ENCODE measurements around the gene CKMT1A. TPM values are rescaled to one million over a fixed set of nuclear protein-coding genes. Genes with fewer than 3 reads are reported as not detected.
A peak's percentile ranks its signal among the peaks of the same experiment; 100 is the strongest.
"Not testable (repeated sequence)": the region's sequence is repeated elsewhere in the genome, so short reads cannot be mapped to it uniquely, and the experiment has no call there.

CKMT1A gene
- total RNA-seq, result not detected in 2 replicates

DNA sequence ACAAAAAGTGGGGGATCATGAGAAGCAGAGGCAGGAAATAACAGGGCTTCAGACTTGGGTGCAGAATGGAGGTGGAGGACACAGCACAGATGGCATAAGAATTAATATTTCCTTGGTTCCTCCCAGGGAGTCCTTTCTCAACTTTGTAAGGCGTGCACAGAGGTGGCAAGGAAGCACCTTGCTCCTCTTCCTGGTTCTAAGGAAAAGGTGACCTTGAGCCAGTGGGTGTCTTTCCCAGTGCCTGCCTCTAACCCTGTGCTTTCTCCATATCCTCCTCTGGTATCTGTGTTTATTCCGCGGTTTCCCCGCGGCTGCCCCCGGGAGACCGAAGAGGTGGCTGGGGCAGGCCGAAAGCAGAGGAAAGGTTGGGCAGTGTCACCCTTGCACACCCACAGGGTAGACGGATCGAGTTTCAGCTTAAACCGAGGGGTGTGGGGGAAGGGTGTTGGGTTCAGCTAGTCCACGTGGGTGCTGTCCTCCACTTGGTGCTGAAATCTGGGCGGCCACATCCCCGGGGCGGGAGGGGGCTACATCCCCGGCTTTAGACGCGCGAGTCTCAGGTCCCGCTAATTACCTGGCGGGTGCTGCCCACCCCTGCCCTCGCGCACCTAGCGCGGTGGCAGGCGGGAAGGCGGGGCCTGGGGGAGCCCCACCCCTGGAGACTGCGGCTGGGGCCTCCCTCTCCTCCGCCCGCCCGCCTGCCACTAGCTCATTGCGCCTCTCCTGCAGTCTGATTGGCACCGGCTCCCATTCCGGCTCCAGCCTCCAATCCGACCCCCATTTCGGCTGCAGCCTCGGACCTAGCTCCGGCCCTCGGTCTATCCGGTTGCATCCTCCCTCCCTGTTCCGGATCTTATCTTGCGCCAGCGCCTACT, at the start of gene CKMT1A:
Gene CKMT1A (plus strand): TSS at position 712 of the 875 bp plus-strand sequence. CDS start 192 bp downstream, outside the sequence.
- not testable (repeated sequence) for DNase-seq (ENCODE audit: low read depth in 2 of 2)

DNA sequence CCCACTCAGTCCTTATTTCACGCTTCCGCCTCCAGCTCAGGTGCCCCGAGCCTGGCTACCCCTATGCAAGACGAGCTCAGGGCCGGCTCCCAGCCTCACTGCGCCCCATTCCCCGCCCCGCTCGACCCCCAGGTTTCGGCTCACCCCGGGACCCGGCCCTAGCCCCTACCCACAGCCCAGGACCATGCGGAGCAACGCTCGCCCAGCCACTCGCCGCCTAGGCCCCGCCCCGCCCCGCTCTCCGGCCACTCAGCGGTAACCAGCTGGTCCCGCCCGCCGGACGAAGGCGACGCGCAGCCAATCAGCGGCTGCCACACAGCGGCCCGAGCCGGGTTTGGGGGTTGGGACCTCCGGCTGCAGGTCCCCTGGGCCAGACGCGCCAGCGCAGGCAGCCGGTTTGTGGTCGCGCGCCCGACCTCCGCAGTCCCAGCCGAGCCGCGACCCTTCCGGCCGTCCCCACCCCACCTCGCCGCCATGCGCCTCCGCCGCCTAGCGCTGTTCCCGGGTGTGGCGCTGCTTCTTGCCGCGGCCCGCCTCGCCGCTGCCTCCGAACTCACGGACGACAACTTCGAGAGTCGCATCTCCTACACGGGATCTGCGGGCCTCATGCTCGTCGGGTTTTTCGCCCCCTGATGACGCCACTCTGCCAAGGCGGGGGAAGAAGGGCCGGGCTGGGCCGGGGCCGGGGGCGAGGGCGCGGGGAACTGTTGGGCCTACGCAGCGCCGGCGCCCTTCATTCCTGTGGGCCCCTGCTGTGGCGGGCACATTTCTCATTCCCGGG, 44.8 kb upstream of the CKMT1A start, which contains the start of gene CATSPER2:
Gene CATSPER2 (minus strand): TSS at position 196 of the 781 bp plus-strand sequence. CDS start 783 bp downstream, outside the sequence.
- DNase-seq (ENCODE audit: low read depth in 2 of 2), result no peak

DNA sequence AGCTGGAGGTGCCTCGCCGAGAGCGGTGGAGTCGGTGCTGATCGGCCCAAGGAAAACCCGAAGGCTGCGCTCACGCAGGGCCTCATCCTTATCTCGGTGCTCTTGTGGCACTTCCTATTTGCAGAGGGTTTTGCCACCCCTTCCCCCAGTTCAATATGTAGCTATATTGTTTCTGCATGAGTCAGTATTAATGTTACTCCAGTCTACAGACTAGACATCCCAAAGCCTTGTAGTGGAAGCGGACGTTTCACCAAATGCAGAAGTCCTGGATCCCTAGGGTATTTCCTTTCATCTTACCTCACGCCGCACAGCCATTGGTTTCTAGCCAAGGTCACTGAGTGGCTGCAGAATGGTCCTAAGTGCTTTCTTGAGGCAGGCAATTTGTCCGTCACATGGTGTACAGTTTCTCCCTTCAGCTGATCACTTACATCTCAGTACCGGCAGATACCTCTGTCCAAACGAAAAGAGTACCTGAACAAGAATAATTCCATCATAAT, 44.2 kb upstream of the CKMT1A start:
- not testable (repeated sequence) for DNase-seq (ENCODE audit: low read depth in 2 of 2)

DNA sequence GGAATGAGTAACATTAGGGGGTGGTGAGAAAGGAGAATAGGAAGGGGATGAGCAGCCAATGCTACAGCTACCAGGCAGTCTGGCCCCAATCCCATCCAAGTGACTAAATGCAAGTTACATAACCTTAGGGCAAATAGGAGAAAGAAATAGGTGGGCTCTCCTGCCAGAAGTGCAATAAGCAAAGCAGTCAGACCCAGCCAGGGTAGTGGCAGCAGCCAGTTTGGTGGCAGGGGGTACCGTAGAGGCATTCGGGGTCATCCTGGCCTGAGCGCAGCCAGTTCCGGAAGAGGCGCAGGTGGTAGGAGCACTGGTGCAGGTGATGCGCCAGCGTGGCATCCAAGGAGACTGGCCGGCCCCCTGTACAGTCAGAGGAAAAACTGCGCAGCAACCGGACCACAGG, 33.9 kb upstream of the CKMT1A start:
- DNase-seq (ENCODE audit: low read depth in 2 of 2), result not testable (repeated sequence)

DNA sequence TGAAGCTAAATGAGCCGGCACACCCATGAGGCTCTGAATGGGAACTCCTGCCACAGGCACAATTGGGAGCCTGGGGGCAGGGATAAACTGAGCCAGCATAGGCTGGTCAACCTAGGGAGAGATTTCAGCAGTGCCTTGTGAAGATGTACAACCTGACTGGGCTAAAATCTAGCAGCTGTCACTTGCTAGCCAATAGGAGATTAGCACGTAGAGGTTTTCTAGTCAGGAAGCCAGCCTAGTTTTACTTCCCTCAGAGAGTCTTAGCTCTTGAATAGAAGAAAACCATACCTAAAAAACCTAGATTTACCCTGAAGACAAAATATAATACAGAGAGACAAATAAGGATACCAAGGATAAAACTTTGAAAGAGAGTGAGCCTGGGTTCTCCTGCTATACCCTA, 31.4 kb upstream of the CKMT1A start:
- DNase-seq (ENCODE audit: low read depth in 2 of 2), result not testable (repeated sequence)

DNA sequence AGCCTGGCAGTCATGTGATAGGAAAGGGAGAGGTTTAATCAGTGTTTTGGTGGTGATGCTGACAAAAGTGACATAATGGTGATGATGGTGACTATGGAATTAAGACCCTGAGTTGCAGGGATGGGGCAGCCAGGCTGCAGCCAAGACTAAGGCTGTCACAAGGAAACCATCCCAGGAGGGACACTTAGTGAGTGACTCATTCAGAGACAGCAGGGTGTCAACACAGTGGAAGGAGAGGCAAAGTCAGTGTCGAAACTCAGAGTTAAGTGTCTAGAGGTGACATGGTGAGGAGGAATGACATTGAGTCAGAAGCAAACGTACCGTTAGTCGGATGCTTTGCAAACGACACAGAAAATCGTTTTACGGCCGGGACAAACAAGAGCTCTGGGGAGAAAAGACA, 30.3 kb upstream of the CKMT1A start:
- DNase-seq (ENCODE audit: low read depth in 2 of 2), result not testable (repeated sequence)

DNA sequence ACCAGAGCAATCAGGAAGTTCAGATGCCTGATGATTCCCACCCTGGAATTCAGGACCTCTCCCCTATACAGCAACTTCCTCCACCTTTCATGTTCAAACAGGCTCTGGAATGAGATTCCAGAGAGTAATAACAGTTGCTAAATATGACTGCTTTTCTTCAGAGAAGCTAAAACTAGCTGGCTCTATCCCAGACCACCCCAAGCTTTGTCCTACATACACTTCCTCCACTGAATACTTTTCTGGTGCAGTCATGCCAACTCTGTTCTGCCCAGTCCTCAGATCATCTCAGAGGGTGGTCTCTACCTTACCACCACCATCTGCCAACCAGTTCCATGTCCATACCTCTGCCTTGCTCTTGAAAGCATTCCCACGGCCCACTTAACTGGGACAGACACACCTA, 27.5 kb upstream of the CKMT1A start:
- not testable (repeated sequence) for DNase-seq (ENCODE audit: low read depth in 2 of 2)

DNA sequence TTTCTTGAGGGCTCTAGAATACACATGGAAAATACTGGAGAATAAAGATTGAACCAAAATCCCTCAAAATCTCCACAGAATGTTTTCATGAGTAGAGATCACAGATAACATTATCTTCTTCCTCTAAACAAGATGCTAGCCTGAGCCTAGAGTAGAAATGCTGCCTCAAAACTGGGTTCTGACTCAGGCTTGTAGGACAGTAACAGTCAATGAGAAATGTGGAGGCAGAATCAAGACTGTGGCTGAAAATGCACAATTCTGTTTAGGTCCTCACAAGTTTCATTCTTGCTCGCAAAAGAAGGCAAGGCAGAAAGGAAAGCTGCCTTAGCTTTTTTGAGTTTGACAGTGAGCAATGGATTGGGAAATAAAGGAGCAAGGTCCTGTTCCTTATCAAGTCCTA, 19.5 kb upstream of the CKMT1A start:
- not testable (repeated sequence) for DNase-seq (ENCODE audit: low read depth in 2 of 2)

DNA sequence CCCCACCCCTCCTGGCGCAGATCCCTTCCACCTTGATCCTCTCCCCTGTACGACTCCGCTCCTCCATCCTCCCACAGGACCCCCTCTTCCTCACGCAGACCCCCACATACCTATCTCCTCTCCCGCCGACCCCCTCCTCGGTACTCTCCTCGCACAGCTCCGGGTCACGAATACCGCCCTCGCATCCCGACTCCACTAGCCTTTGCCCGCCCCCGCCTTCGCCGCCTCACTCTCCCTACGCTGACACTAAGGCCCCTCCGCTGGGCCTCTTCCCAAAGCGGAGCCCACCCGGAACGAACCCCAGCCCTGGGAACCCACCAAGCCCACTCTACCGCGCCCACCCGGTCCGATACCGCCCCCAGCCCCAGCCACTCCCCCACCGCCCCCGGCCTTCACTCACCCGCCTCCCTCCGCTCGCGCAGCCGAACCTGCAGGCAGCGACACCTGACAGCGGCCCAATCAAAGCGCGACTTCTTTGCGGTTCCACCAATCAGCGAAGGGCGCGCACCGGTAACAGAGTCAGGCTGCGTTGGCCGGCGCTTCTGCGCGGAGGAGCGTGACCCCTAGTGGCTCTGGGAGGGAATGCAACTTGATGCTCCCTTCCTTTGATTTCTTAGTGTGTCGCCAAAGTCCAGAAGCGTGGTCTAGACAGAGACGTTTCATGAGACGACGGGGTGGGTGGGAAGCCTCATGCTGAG, 3.9 kb upstream of the CKMT1A start:
- DNase-seq (ENCODE audit: low read depth in 2 of 2), result not testable (repeated sequence)

DNA sequence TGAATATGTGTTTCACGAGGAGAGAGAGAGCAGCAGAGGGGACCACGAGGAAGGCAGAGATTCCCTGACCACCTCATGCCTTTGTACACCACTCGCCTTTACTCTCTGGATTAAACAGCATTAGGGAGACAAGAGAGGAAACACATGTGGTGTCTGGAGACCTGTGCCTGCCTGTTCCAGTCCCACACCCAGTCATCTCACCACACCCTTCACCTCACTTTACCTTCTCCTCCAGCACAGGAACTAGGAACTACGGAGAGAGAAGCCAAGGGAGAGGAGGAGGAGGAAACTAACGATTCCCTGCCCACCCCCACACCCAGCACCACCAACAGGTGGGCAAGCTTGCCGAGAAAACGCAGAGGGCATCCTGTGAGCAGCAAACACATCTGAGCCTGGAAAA, 980 bp upstream of the CKMT1A start:
- not testable (repeated sequence) for DNase-seq (ENCODE audit: low read depth in 2 of 2)

DNA sequence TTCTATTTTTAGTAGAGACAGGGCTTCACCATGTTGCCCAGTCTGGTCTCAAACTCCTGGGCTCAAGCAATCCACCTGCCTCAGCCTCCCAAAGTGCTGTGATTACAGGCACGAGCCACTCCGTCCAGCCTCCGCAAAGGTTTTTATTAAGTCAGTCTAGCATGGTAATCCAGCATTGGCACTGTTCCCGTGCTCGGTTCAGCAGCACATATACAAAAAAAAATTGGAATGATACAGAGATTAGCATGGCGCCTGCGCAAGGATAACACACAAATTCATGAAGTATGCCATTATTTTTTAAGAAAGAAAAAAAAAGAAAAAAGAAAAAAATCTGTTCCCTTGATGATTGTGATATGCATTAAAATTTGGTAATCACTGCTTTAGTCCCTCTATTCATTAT, 8.5 kb downstream of the CKMT1A start:
- DNase-seq (ENCODE audit: low read depth in 2 of 2), result no peak

DNA sequence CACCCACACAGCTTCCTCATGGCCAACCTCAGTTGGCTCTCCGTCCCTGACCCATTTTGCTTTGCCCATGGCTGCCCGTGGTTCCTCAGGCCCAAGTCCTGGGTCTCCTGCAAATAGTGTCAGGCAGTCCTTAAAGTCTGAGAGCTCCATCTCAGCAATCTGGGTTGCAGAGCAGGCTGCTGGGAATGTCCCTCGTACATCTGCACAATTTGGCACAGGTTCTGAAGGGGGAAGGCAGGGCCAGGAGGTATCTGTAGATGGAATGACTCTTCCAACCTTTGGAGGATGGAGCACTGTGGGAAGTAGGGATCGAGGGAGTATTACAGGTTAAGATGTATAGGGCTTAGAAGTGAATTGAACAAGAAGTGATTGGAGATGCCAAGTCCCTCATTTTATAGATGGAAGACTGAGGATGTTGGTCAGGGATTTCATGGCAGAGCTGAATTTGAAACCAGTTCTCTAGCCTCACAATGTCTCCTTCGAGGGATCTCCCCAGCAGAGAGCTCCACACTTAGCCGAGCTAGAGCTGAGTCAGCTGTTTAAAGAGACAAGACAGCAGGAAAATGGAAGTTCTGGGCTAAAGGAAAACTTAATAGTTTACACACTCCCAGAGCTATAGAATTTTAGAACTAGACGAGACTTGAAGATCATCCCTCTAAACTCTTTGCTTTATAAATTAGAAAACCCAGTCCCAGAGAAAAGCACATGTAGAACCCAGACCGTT, 9.2 kb downstream of the CKMT1A start:
- no peak for DNase-seq (ENCODE audit: low read depth in 2 of 2)

DNA sequence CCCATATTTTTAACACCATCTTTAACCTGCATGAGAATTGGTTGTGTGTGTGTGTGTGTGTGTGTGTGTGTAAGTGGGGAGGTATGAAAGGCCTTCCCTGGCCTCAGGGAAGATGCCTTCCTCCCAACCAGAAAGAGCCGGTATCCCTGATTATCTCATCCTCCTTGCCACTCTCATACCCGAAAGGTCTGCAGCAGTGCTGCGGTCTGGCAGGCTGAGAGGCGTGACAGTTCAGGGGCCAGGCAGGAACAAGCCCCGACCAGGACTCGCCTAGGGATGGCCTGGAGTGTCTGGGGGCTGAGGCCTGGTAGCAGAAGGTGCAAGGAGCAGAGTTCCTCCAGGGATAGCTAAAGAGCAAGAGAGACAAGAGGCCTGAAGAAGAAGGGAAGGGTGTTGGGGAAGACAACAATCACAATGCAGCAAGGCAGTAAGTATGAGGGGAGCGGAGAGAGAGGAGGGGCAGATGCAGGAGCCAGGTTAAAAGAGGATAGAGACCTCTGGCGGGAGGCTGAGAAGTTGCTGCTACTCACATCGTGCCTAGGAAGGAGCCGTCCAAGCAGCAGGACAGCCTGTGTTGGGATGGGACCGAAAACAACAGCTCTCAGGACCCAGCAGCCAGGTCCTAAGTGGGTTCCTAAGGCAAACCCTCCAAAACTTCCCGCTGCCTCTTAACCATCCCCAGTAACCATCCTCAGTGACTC, 16.9 kb downstream of the CKMT1A start:
- not testable (repeated sequence) for DNase-seq (ENCODE audit: low read depth in 2 of 2)

DNA sequence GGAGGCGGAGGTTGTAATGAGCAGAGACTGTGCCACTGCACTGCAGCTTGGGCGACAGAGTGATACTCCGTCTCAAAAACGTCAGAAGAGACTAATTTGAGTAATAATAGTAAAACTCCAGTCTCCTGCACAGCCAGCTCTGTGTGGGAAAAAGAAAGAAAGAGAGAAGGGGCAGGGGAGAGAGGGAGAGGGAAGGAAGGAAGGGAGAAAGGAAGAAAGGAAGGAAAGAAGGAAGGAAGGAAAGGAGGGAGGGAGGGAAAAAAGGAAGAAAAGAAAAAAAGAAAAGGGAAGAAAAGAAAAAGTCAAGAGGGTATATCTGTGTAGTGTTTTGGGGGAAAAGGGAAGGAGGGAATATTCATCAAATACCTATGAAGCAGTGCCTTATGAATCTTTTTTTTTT, 29.5 kb downstream of the CKMT1A start:
- no peak for DNase-seq (ENCODE audit: low read depth in 2 of 2)

DNA sequence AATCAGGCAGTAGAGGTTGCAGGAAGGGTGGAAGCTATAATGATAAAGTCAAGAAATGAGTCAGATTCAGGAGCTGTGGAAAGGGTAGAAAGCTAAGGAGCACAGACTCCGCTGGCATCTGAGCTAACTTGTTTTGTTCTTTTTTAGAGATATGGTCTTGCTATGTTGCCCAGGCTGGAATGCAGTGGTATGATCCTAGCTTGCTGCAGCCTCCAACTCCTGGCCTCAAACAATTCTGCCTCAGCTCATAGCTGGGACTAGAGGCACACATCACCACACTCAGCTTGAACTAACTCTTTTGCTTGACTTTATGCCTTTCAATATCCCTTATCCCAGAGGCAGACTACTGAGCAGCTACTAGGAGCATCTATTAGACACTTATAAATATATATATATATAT, 32.6 kb downstream of the CKMT1A start:
- not testable (repeated sequence) for DNase-seq (ENCODE audit: low read depth in 2 of 2)

DNA sequence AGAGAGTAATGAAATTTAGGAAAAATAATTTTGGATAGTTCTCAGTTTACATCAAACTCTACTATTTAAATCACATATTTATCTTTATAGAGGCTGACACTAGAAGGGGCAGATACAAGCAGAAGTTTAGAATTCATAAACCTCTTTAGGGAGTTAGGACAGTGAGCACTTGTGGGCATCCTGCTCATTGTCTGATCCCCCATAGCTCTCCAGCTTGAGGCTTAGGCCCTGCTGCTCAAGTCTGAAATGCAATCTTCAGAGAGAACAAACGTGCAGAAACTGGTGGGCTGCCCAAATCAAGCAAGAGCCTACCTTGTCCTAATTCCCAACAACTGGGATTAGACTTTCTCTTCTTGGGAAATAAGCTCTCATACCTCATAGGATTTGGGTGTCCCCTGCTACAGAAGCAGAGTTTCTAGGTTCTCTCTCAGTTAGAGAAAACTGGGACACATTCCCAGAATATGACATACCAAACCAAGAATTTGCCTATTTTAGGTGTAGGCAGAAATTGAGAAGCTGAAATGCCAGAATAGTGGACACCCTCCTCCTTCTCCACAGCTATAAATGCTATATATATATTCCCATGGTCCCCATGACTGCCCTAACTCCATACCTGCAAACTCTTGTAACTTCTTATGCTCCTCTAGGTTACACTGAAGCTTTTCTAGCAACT, 34.5 kb downstream of the CKMT1A start:
- DNase-seq (ENCODE audit: low read depth in 2 of 2), result not testable (repeated sequence)

DNA sequence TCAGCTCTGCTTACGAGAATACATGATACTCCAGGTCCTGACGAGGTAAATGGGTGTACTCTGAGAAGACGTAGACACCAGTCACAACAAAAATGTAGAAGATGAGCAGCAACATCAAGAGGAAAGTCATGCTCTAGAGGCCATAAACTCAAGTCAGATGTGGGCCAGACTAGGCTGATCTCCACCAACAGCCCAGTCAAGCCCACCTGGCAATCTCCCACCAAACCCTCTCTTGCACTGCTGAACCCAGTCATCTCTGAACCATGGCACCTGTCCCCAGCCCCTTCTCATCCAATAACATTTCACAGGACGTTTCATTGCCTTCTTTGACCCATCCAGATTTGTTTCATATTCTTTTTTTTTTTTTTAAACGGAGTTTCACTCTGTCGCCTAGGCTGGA, 41.8 kb downstream of the CKMT1A start:
- no peak for DNase-seq (ENCODE audit: low read depth in 2 of 2)

DNA sequence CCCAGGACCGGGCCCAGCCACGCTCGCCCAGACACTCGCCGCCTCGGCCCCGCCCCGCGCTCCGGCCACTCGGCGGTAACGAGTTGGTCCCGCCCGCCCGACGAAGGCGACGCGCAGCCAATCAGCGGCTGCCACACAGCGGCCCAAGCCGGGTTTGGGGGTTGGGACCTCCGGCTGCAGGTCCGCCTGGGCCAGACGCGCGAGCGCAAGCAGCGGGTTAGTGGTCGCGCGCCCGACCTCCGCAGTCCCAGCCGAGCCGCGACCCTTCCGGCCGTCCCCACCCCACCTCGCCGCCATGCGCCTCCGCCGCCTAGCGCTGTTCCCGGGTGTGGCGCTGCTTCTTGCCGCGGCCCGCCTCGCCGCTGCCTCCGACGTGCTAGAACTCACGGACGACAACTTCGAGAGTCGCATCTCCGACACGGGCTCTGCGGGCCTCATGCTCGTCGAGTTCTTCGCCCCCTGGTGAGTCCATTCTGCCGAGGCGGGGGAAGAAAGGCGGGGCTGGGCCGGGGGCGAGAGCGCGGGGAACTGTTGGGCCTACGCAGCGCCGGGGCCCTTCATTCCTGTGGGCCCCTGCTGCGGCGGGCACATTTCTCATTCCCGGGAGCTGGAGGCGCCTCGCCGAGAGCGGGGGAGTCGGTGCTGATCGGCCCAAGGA, 52.7 kb downstream of the CKMT1A start, which contains the start of gene PDIA3:
Gene PDIA3 (plus strand): TSS at position 194 of the 658 bp plus-strand sequence. CDS start 102 bp downstream, at position 296.
- DNase-seq (ENCODE audit: low read depth in 2 of 2), result peak; percentile 95 to 97

DNA sequence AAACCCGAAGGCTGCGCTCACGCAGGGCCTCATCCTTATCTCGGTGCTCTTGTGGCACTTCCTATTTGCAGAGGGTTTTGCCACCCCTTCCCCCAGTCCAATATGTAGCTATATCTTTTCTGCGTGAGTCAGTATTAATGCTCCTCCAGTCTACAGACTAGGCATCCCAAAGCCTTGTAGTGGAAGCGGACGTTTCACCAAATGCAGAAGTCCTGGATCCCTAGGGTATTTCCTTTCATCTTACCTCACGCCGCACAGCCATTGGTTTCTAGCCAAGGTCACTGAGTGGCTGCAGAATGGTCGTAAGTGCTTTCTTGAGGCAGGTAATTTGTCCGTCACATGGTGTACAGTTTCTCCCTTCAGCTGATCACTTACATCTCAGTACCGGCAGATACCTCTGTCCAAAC, 53.2 kb downstream of the CKMT1A start:
- peak; percentile 15 to 49 for DNase-seq (ENCODE audit: low read depth in 2 of 2)

Data from lung microvascular endothelial cell (primary cell).